HG02623 (cell line): ENCODE results near the gene TM4SF5.

Experiments
- ATAC-seq: cut with Tn5 transposase; IDR thresholded peaks from one replicate; pipeline ENCODE4 v1.9.1; 2021; ENCODE audit warnings: moderate library complexity; ENCODE audit not compliant: unreplicated experiment

The TM4SF5 gene, protein sequence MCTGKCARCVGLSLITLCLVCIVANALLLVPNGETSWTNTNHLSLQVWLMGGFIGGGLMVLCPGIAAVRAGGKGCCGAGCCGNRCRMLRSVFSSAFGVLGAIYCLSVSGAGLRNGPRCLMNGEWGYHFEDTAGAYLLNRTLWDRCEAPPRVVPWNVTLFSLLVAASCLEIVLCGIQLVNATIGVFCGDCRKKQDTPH

DNA sequence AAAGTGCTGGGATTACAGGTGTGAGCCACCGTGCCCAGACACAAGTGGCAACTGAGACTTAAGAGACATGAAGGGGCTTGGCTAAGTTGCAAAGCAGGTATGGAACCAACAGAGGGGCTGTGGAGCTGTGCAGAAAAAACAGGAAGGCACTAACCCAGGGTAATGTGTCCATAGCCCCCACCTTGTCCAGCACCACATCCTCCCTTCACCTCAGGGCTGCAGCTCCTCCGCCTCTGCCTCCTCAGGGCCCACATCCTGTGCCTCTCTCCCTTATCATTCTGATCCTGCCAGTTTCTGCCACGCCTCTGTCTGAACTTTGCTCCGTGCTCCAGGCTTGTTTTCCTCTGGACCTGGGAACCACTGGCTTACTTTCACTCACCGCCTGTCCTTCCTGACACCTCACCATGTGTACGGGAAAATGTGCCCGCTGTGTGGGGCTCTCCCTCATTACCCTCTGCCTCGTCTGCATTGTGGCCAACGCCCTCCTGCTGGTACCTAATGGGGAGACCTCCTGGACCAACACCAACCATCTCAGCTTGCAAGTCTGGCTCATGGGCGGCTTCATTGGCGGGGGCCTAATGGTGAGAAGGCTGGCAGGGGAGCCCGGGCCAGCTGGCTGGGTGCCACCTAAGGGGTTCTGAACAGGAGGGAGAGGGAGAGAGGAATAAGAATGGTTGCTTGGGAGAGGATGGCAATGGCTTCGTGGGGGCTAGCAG, at the start of gene TM4SF5:
Gene TM4SF5, plus strand, starts transcription at position 368 of the 716 bp plus-strand sequence. Its CDS starts 37 bp downstream, at position 405.
- no peak for ATAC-seq

DNA sequence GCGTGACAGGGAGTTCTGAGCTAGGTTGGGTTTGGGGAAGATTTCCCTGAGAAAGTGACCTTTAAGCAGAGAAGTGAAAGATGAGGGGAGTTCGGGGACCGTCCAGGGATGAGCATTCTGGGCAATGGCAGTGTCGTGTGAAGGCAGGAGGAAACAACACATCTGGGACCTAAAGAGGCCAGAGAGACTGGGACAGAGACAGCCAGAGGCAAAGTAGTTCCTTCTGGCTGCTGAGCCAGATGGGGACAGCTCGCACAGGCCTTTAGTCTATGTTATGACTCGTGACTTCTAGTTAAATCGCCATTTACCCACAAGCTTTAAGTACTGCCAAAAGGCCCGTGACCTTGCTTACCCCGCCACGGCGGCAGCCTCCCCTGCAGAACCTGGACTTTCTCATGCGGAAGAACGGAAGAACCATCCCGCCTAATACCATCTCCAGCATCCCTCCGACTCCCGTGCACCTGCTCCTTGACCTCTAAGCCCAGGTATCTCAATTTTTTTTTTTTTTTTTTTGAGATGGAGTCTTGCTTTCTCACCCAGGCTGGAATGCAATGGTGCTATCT, 48.9 kb upstream of the TM4SF5 start:
- ATAC-seq: no peak

DNA sequence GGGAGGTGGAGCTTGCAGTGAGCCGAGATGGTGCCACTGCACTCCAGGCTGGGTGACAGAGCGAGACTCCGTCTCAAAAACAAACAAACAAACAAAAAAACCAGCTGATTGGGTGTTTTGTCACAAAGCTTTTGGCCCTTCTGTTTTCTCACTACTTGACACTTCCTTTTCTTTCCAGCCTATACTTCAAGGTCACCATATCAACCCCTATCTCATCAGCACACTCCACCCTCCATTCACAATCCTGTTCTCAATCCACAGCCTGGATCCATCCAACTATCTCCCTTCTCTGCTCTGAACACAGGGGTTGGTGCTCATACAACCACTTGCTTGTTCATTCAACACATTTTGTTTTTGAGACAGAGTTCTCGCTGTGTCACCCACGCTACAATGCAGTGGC, 47.0 kb upstream of the TM4SF5 start:
- no peak for ATAC-seq

DNA sequence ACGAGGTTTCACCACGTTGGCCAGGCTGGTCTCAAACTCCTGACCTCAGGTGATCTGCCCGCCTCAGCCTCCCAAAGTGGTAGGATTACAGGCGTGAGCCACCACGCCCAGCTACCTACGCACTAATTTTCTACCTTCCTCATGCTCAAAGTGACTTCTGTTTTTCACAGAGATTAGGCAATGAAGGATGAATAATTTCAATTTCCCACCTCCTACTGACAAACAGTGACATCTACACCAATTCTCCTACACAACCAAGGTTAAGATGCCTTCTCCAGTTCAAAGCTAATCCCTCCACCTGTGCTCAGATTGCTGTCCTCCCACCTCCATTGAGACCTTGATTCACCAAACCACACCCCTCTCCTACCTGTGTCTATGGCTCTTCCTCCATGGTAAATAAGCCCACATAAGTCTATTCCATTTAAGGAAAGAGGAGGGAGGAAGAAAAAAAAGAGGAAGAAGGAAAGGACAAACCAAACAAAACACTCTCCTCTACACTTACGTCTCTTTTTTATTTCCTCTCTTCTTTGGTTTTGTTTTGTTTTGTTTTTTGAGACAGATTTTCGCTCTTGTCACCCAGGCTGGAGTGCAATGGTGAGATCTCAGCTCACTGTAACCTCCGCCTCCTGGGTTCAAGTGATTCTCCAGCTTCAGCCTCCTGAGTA, 45.9 kb upstream of the TM4SF5 start:
- no peak for ATAC-seq

DNA sequence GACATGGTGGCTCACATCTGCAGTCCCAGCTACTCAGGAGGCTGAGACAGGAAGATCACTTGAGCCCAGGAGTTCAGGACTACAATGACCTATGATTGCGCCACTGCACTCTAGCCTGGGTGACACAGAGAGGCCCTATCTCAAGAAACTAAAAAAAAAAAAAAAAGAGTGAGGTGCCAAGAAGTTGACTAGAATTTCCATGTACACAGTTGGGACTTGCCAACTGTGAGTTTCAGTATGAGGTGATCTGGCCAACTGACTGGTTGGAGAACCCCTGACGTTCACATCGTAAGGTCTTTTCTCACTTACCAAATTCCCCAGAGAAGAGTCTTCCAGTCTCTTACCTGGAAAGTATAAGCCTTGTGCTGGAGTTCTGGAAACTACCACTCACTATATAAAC, 43.6 kb upstream of the TM4SF5 start:
- no peak for ATAC-seq

DNA sequence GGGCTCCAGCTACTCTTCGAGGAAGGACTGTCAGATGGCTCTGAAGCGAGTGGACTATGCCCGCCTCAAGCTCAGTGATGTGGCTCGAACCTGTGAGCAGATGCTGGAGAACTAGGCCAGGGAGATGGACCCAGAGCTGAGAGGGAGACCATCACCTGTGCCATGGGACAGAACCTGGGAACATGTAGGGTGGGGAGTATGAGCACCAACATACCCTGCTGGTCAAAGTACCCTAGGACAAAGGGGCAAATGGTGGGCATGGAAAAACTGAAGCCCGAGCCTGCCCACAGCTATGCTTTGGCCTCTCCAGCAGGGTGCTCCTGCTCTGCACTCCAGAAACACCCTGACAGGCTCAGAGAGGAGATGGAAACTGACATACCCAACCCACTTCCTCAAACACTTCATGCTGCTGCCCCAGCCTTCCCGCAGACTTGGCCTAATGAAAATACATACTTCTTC, 38.6 kb upstream of the TM4SF5 start:
- ATAC-seq: no peak

DNA sequence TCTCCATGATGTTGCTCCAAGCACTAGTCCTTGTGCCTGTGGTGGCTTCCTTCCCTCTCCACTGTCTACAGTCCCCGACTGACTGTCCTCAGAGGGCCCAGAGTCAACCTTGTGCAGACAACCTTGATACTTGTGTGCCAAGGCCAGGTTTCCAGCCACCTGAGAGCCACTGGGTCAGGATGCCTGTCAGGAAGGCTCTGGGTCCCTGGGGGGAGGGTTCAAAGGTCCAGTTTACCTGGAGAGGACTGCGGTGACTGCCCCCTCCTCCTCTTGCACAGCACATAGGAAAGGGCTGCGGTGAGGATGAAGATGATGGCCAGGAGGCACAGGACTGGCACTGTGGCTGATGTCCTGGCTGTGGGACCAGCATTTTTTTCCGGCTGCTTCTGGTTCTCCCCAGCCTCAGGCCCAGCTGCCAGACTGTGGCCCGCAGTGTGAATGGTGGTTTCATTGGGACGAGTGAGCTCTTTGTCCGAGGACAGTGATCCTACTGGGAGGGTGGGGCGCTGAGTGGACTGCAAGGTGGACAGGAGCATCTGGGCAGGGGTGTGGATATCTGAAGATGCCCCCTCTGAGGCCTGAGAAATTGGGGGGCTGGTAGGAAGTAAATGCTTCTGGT, 36.7 kb upstream of the TM4SF5 start:
- no peak for ATAC-seq

DNA sequence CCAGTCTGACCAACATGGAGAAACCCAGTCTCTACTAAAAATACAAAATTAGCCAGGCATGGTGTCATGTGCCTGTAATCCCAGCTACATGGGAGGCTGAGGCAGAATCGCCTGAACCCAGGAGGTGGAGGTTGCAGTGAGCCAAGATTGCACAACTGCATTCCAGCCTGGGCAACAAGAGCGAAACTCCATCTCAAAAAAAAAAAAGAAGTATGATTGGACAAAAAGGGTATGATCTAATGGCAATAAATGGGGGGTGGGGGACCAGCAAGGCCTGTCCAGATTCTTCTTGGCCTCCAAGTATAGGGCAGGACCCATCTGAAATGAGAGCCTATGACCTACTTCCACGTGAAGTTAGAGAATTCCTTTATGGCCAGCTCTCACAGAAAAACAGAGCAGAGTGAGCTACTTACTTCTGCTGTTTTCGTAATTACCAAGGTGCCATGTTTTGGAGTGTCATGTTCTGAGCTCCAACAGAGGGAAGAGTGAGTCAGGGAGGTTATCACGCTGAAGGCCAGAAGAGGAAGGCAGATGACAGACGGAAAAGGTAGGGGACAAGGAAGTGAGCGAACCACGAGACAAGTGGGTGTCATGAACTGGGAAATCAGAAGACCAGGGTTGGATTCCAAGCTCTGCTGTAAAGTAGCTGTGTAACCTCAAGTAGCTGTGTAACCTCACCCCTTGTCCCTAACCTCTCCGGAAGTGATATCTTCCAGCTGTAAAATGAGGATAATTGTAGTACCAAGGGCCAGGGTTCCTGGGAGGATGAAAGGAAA, 35.6 kb upstream of the TM4SF5 start:
- no peak for ATAC-seq

DNA sequence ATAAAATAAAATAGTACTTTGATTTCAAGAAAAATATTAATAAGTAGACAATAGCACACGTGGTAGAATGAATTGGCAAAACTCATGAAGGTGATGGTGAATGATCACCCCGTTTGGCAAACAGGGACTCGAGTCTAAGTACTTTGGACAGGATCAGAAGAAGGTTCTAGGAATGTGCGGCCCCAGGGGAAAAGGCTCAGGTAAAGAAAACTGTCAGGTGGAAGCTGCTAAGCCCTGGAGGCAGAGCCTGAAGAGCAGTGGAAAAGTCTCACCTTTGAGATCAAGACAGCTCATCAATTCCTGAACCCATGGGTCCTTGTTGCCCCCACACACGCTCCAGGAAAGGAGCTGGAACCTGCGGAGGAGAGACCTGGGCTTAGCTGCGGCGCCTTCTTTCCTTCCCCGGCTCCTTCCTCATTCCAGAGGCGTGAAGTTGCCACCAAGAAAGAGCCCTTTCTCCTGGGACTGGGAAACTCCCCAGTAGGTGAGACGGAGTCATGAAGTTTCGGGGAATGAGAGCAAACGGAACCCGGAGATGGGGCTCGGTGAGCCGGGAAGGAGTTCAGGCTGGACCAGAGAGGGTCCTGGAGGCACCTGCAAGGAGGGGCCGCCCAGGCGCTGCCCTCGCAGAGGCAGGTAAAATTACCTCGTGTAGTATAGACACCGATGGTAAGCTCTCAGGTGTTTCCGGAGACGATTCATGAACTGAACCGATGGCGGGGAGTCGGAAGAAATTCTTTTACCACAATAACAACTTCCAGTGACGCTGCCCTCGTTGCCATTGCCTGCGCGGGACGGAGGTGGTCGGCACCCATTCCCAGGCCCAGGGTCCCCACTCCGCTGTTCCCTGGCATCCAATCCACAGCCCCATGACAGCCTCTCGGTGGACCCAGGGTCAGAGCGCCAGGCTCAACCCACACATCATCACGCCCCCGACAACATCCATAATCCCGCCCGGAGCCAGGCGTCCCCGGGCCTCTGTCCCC, 33.3 kb upstream of the TM4SF5 start:
- ATAC-seq: no peak

DNA sequence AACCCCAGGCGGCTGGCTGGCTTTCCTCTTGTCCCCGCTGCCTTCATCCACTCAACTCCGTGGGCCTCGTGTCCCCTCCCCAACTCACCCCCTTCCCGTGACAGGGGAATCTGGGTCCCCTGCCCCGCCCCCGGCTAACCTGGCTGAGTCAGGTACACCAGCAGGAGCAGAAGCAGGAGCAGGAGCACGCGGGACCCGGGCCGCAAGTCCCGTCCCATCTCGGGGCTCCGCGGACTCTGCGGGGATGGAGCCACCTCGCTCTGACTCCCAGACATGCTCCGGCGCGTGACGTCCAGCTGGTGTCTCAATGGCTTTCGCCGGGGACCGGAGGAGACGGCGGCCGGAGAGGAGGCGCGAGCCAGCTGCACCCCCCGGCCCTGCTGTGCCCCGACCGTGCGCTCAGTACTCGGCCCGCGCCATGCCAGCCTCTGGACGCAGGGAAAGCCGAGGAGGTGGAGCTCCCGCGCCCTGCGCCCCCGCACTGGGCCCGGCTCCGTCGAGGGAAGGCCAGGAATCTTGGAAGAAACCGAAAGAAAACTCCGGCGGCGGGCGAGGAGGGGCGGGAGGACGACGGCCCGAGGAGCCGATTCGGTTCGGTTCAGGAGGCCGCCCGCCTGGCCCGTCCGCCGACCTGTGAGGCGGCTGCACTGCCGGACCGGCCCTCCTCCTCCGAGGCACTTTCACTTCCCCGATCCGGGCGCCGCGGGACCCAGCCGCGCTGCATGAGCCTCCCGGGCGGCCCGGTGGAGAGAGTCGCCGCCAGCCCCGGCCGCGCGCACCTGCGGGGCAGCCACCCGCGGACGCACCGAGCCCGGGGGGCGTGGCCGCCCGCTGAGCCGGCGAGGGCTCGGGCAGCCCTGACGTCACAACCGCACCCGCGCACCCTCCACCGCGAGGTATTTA, 32.3 kb upstream of the TM4SF5 start, which contains the start of the genes CXCL16 and ZMYND15:
Gene CXCL16, minus strand, starts transcription at position 807 of the 903 bp plus-strand sequence. Its CDS starts 589 bp downstream, at position 218.
Gene ZMYND15, plus strand, starts transcription at position 712 of the 903 bp plus-strand sequence. CDS start 716 bp downstream, outside the sequence.
- ATAC-seq: no peak

DNA sequence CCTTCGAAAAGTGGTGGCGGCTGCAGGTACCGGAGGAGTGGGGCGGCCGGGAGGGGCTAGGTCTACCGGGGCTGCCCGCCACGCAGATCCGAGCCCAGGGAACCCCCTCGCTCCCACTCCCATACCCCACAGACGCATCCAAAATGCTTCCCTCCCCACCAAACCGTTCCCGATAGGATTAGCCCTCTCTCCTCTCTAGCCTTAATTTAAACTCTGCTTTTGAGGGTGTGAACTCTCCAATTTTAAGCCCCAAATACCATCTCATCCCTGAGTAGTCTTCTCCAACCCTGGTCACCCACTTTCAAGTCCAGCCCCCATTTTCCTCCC, 31.7 kb upstream of the TM4SF5 start:
- ATAC-seq: no peak

DNA sequence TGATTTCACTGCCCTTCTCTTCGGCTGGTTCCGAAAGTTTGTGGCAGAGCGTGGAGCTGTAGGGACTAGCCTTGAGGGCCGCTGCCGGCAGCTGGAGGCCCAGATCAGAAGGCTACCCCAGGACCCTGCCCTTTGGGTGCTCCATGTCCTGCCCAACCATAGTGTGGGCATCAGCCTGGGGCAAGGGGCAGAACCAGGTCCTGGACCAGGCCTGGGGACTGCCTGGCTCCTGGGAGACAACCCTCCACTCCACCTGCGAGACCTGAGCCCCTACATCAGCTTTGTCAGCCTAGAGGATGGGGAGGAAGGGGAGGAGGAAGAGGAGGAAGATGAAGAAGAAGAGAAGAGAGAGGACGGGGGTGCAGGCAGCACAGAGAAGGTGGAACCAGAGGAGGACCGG, 31.1 kb upstream of the TM4SF5 start:
- ATAC-seq: no peak

DNA sequence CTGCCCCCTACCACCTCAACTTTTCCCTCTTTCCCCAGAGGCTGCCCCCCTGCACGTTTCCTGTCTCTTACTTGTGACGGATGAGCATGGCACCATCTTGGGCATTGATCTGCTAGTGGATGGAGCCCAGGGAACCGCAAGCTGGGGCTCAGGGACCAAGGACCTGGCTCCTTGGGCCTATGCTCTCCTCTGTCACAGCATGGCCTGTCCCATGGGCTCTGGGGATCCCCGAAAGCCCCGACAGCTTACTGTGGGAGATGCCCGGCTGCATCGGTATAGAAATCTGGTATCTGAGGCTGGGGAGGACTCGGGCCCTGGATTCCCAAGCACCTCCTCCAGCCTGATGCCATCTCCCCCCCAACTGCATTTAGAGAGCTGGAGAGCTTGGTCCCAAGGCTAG, 30.1 kb upstream of the TM4SF5 start:
- ATAC-seq: no peak

DNA sequence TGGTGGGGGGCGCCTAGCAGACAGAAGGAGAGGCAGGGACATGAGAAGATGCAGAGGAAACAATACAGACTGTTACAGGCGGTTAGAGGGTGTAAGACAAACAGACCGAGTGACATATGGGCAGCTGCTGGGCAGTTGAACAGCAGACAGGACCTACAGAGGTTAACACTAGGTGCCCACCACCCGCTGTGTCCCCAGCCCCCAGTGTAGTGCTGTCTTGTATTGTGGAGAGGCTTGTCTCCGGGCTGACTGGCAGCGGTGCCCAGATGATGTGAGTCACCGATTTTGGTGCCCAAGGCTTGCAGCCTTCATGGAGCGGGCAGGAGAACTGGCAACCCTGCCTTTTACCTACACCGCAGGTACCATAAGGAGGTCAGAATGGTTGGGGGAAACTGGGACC, 29.6 kb upstream of the TM4SF5 start:
- no peak for ATAC-seq

DNA sequence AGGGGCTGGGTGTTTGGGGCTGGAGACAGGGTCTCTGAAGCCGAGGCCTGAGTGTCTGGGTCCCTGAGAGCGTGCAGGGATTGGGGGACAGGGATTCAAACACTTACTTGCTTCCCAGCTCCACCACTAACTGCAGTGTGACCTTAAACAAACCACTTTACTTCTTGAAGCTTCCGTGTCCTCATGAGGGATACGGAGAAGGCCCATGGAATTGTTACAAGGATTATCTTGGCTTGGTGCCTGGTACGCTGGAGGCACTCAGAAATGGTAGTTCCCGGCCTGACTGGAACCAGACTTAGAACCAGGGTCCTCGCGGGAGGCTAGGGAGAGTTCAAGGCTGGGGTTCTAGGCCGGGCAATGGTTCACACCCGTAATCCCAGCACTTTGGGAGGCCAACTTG, 29.1 kb upstream of the TM4SF5 start:
- ATAC-seq: no peak

DNA sequence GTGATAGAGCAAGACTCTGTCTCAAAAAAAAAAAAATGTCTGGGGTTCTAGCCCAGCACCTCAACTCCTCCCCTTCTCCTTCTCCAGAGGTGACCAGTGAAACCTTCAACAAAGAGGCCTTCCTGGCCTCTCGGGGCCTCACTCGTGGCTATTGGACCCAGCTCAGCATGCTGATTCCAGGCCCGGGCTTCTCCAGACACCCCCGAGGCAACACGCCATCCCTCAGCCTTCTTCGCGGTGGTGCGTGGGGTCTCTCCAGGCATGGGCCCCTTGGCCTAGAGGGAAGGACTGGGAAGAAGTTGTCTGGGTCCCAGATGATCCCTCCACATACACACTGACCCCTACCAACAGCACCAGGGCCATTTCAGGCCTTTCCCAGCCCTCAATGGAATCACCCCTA, 28.5 kb upstream of the TM4SF5 start:
- ATAC-seq: no peak

DNA sequence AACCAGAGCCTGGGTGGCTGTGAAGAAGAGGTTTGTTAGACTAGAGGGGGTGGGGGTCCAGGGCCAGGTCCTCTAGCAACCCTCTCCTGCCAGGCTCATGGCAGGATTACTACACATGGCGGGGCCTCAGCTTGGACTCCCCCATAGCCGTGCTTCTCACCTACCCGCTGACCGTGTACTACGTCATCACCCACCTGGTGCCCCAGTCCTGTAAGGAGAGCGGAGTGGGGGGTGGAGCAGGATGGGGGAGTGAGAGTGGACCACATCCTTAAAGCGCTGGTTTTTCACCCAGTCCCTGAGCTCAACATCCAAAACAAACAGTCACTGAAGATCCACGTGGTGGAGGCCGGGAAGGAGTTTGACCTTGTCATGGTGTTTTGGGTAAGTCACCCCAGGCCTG, 27.8 kb upstream of the TM4SF5 start:
- no peak for ATAC-seq
